Ureter (tissue), 1 donor: ENCODE results near the gene BAG3. TPM values are rescaled to one million over a fixed set of nuclear protein-coding genes. Genes with fewer than 3 reads are reported as not detected.
A peak's percentile ranks its signal among the peaks of the same experiment; 100 is the strongest.
"Not testable (repeated sequence)": the region's sequence is repeated elsewhere in the genome, so short reads cannot be mapped to it uniquely, and the experiment has no call there.

Source experiments
- DNase-seq: peaks from one replicate; pipeline ENCODE4 v3.0.0-alpha.2; 2020; ENCODE audit warnings: low spot score
- total RNA-seq: library from RNA; stranded (reverse); gene quantifications from one replicate; pipeline ENCODE4 v1.2.4, GENCODE V29; 2023
- donor health status: DM: yes; HTN: yes; CAD: no.

The BAG3 gene
- total RNA-seq = 46.4 TPM

DNA sequence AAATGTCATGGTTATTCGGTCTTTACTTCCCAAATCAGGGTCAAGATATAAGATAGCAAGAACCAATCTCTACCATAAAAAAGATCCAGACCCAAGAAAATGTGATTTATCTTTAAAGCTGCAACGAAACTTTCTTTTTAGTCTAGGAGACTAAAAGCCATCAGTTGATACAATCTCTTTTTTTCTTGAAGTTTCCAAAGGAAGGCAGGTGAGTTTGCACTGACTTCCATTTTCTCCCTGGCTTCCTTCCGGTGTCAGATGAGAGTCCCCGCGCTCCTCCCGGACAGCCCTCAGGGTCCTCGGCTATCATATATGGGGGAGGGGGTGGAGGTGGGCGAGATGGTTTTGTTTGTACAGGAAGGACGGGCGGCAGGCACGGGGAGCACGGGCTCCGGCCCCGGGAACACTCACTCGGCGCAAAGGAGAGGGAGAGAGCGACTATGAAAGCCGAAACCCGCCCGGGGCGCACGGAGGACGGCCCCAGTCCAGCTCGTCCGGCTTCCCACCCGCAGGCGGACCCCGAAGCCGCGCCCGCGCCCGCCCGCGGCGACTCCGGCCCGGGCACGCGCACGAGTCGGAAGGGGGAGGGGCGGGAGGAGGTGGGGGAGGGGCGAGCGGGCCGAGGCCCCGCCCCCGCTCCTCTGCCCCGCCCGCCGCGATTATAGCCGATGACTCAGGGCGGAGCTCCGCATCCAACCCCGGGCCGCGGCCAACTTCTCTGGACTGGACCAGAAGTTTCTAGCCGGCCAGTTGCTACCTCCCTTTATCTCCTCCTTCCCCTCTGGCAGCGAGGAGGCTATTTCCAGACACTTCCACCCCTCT is at the start of gene BAG3:
Gene BAG3, plus strand, starts transcription at position 689 of the 822 bp plus-strand sequence. CDS start 296 bp downstream, outside the sequence.
- DNase-seq = peak; percentile 95

DNA sequence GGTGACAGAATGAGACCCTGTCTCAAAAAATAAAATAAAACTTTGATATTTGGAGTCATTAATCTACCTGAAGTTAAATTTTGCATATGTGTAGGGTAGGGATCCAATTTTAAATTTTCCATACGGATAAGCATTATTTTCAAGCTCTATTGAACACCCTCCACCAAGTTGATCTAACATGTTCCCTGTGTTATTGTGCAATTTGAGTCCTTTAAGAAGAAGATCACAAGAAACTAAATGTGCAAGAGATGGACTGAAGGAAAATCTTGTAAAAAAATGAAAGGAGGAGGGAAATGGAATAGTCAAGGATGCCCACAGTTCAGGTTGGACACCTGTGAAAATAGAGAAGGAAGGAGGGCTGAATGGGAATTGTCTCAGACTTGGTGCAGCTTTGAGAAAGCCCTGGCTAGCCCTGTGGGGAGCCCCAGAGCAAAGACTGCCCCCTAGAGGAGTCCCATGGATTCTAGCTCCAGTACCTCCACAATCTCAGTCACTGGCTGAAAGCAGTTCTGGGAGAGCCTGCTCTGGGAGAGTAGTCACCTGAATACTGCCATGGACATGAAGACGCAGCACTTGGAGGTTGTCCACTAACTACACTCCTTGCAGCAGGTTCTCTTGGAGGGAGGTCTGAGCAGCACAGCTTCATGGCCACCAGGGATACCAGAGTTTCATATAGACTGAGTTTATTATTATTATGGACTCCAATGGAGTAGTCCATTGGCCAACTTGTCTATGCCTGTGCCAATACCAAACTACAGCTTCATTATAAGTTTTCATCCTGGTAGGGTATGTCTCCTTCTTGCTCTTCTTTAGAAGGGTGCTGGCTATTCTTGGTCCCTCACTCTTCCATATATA is 48.7 kb upstream of the BAG3 start:
- no peak for DNase-seq

DNA sequence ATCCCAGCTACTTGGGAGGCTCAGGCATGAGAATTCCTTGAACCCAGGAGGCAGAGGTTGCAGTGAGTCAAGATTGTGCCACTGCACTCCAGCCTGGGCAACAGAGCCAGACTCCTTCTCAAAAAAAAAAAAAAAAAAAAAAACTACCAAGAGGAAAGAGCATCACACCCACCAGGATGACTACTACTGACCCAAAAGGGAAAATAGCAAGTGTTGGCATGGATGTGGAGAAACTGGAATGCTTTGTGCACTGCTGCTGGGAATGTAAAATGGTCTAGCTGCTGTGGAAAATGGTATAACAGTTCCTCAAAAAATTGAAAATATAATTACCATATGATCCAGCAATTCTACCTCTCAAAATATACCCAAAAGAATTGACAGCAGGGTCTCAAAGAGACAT is 46.7 kb upstream of the BAG3 start:
- no peak for DNase-seq

DNA sequence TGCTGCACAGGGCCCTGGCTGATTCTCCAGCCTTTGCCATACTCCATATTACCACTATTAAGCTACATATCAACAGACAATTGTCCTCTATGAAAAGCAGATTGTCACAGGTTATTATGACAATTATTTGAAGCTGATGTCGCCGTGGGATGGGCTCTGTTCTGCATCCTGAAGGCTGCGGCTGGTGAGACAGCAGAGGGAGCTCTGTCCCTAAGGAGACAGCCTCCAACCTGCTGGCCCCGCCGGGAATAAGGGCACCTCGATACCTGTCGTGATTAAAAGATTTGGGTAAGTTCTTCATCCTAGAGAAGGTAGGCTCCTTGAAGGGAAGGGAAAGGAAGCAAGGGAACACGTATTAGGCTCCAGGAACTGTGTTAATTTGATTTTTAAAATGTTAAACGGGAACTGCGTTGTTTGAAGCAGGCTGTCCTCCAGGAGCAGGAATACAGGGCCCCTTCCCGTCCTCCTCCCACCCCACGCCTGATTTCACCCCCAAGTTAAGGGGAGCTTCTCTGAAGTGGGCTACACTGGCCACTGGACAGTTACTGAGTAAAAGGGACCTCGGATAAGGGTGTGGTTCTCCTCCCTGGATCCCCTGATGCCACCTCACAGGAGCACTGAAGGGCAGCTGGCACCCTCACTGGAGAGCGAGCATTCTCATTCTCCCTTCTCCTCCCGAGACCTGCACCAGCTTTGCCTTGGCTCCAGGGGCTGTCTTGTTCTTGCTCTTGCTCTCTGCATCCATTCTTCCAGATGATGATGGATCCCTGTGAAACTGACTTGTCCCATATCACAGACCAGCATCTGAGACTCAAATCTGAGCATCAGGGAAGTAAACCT is 42.6 kb upstream of the BAG3 start:
- peak; percentile 61 for DNase-seq

DNA sequence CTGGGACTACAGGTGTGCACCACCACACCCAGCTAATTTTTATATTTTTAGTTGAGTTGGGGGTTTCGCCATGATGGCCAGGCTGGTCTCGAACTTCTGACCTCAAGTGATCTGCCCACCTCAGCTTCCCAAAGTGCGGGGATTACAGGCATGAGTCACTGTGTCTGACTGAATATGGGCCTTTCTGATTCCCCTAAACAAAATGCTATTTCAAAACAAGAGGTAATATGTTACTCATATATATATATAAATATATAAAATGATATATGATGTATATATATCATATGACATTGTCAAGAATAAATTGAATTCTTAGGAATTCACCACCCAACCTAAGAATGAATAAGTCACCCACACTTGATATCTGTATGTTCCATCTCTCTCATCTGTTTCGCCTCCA is 41.7 kb upstream of the BAG3 start:
- no peak for DNase-seq

DNA sequence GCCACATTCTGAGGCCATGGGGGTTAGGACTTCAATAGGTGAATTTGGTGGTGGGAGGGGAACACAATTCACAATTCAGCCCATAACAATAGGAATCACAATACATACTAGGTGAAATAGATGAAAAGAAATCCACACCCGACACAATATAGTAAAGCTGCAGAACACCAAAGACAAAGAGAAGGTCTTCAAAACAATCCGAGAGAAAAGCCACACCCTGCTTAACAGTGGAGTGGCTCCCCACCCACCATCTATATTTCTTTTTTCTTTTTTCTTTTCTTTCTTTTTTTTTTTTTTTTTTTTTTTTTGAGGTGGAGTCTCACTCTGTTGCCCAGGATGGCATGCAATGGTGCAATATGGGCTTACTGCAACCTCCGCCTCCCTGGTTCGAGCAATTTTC is 39.7 kb upstream of the BAG3 start:
- DNase-seq = no peak

DNA sequence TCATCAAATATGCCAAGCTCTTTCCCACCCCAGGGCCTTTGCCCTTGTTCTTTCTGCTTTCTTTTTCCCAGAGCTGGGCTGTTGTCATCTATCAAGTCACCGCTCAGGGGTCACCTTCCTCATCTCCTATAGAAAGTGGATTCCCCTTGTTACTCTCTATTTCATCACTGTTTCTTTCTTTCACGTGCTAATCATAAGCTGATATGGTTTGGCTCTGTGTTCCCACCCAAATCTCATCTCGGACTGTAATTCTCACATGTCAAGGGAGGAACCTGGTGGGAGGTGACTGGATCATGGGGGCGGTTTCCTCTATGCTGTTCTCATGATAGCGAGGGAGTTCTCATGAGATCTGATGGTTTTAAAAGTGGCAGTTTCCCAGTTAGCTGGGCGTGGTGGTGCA is 37.4 kb upstream of the BAG3 start:
- DNase-seq = no peak

DNA sequence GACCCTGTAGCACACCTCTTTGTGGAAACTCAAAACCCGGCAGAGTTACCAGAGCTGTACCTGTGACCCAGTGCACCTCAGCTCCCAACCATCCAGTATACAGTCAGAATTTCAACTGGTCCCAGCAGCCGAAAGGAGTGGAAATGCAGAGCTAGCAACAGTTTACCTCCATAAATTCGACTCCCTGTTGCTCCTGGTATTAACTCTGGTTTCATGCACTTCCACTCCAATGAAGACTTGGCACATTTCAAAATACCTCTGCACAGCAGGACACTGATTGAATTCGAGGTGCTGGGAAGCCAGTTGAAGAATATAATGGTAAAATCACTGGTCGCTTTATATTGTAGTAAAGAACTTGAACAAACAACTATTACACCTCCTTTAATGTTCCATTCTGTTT is 36.5 kb upstream of the BAG3 start:
- no peak for DNase-seq

DNA sequence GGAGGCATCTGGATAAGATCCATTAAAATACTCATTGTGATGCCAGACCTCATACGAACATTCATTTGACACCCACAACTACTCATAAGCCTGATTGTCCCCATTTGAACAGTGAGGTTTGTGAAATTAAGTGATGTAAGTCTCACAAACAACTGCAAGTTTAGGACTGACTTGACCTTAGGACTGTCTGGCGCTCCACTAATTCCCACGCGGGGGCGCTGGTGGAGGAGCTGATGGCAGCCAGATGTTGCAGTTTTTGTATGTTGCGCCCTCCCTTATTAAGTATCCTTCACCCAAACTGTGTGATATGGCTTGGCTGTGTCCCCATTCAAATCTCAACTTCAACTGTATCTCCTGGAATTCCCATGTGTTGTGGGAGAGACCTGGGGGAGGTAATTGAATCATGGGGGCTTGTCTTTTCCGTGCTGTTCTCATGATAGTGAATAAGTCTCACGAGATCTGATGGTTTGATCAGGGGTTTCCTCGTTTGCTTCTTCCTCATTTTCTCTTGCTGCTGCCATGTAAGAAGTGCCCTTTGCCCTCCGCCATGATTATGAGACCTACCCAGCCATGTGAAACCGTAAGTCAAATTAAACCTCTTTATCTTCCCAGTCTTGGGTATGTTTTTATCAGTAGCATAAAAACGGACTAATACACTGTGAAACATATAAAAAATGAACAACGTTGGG is 34.2 kb upstream of the BAG3 start:
- no peak for DNase-seq

DNA sequence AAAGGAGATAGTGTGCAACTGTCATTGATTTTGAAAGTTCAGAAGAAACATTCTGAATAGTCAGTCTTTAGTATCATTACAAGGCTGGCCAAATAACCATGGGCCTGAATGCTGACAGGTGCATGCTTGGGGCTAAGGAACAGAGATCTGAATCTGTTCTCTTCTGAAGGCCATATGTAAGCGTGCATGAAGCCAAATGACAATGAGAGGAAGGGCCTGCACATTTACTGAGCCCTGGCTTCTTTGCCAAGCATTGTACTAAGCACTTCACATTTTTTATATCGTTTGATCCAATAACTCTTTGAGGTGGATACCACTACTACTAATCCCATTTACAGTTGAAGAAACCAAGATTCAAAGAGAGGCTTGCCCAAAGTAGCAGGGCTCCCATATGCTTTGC is 32.0 kb upstream of the BAG3 start:
- DNase-seq = no peak

DNA sequence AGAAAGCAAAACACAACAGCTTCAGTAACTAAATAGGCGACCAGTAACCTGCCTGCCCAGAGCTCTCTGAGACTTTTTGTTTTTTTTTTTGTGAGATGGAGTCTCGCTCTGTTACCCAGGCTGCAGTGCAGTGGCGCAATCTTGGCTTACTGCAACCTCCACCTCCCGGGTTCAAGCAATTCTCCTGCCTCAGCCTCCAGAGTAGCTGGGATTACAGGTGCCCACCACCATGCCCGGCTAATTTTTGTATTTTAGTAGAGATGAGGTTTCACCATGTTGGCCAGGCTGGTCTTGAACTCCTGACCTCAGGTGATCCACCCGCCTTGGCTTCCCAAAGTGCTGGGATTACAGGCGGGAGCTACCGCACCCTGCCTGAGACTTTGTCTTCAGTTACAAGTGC is 31.4 kb upstream of the BAG3 start:
- not testable (repeated sequence) for DNase-seq

DNA sequence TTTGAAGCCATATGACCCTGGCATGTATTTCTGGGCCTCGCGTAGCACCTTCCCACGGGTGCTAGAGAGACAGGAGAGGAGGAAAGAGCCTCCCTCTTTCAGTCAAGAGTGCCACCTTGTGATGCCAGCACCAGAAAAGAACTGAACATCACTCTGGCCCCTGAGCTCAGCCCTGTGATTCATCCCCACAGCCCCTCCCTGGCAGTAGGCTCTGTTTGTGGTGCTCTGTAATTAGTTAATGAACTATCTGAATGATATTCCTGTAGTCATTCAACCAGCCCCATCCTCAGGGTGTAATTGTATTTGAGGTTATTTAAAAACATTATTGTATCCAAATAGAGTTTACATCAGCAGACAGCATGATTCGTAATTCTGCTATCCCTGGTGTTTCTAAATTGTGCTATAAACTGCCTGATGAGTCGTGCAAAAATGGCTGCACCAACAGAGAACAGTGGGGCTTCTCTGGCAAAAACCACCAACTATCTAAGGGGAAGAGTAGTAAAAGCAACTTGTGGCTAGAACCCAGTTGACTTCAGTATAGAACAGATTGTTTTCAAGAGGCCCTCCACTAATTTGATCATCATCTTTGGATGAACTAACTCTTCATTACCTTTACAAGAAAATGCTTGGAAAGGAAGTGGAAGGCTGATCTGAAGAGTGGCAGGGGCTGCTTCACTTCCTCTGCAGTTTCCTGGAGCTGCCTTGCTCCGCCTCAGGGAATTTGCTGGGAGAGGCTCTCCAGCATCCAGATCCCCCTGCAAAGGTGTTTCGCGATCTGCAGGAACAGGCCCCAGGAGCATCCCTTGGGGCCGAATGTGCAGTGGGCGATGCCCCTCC is 30.7 kb upstream of the BAG3 start:
- DNase-seq = no peak

DNA sequence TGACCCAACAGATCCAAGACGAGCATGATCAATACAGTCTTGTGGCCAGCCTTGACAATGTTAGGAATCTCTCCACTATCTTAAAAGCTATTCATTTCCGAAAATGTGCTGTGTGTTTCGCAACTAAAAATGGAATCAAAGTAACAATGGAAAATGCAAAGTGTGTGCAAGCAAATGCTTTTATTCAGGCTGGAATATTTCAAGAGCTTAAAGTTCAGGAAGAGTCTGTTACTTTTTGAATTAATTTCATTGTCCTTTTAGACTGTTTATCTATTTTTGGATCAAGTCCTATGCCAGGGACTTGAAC is 30.1 kb upstream of the BAG3 start:
- DNase-seq = no peak

DNA sequence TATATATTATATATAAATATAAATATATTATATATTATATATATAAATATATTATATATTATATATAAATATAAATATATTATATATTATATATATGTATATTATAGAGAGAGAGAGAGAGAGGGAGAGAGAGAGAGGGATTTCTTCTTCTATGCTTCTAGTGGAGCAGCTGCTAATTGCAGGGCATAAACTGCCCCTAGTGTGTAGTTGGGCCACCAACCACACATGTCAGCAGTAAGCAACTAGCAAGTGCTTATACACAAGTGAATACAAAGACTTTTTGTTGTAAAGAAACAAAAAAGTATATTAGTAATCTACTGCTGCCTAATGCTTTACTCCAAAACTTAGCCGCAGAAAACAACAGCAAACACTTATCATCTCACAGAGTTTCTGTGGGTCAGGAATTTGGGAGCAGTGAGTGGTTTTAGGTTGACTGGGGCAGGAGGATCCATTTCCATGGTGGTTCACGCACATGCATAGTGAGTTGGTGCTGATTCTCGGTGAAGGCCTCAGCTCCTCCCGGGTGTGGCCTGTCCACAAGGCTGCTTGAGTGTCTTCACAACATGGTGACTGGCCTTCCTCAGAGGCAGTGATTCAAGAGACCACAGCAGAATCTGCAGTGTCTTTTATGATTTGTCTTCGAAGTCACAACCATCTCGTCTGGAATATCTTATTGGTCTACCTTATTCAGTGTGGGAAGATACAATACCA is 25.5 kb upstream of the BAG3 start:
- DNase-seq = no peak

DNA sequence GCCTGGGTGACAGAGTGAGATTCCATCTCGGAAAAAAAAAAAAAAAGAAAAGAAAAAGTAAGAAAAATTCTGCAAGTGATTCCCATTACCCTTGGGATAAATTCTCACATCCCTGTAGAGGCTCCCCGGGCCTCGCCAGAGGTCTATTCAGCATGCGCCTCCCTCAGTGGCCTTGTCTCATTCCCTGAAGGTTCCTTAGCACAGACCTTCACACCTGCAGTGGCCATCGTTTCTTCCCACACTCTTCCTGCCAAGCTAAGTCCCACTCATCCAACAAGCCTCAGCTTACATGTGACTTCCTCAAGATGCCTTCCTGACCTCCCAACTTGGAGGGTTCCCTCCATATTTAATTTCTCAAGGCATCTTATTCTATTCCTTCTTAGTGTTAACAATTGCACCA is 20.9 kb upstream of the BAG3 start:
- no peak for DNase-seq

DNA sequence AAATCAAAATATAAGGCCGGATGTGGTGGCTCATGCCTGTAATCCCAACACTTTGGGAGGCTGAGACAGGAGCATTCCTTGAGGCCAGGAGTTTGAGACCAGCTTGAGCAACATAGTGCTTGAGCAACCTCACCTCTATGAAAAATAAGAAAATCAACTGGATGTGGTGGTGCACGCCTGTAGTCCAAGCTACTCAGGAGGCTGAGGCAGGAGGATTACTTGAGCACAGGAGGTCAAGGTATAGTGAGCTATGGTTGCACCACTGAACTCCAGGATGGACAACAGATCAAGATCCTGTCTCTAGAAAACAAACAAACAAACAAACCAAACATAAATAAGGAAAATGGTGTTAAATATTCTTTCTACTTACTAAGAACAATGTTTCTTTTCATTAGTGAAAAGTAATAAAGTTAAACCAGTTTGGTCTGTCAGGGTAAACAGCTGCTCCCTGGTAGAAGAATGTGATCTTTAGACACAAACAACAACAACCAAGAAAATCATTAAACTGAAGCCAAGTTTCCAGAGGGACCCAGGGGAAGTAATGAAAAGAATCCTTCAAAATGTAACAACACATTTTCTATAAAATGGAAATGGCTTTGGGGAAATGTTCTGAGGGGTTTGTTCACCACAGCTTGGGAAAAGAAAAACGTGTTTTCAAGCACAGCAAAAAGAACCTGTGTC is 17.5 kb upstream of the BAG3 start:
- DNase-seq = no peak

DNA sequence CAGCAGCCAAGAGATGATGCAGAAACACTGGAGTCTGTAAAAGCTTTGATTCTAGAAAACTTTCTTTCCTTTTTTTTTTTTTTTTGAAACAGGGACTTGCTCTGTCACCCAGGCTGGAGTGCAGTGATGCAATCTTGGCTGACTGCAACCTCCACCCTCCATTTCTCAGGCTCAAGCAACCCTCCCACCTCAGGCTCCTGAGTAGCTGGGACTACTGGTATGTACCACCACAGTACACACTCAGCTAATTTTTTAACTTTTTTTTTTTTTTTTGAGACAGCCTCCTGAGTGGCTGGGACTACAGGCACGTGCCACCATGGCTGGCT is 17.0 kb upstream of the BAG3 start:
- DNase-seq = peak; percentile 59

DNA sequence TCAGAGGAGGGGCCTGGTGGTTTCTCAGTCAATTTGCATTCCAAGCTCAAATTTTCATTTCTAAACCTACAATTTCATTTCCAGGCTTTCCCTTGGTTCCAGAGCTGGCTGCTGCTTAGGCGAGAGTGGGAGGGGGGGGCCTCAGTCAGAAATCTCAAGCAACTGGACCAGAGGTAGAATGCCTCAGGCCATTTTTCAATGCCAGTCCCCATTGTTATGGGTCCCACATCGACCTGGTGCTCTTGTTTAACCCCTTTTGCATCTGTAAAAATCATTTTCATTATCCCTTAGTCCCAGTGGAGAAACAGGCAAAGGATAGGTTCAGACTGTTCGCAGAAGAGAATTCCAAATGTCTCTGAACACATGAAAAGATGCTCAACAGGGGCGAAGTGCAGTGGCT is 13.5 kb upstream of the BAG3 start:
- DNase-seq = no peak

DNA sequence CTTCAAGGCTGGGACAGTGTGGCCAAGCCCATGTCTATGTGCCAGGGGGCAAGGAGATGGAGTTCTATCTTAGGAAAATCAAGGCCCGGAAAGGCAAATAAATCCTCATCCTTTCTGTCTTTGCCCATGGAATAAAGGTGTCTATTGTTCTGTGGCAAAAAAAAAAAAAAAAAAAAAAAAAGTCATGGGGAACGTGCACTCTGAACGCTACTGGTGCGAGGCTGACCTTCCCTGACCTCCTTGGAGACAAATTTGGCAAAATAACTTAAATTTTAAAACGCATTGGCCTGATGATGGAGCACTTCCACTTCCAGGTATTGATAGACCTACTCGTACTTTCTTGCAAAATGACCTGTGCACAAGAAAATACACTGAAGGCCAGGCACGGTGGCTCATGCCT is 12.2 kb upstream of the BAG3 start:
- DNase-seq = no peak

DNA sequence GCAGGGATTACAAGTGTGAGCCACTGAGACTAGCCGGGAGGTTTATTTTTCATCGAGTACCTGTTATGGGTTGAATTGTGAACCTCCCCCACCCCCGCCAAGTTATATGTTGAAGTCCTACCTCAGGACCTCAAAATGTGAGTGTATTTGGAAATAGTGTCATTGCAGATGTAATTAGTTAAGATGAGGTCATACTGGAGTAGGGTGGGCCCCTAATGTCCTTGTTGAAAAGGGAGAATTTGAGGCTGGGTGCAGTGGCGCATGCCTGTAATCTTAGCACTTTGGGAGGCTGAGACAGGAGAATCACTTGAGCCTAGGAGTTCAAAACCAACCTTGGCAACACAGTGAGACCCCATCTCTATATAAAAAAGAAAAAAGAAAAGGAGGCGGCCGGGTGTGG is 10.8 kb upstream of the BAG3 start:
- no peak for DNase-seq
